Measurements from ENCODE around the gene TRAK1. TPM values are rescaled to one million over a fixed set of nuclear protein-coding genes. Genes with fewer than 3 reads are reported as not detected.

TRAK1 gene
- total RNA-seq, 1 donor from 2014 or later: 50.2 TPM

- intact Hi-C loops (cut with DNase I): no loop called here
- no peak for DNase-seq (ENCODE audit: low spot score)
- ATAC-seq: no peak
Observed at GRCh38 chr3:42134867-42135464, 43.8 kb downstream of the TRAK1 start.

- intact Hi-C loops (cut with DNase I): no loop called here
- ATAC-seq (peak; percentile 17), DNase-seq (ENCODE audit: low spot score) (no peak)
Observed at GRCh38 chr3:42139621-42140453, 48.7 kb downstream of the TRAK1 start.

- ATAC-seq (no peak), DNase-seq (ENCODE audit: low spot score) (no peak)
- intact Hi-C loops (cut with DNase I): no loop called here
Observed at GRCh38 chr3:42140665-42141203, 49.6 kb downstream of the TRAK1 start.

- intact Hi-C loops (cut with DNase I): no loop called here
- no peak for DNase-seq (ENCODE audit: low spot score)
- no peak for ATAC-seq
Observed at GRCh38 chr3:42143440-42143839, 52.3 kb downstream of the TRAK1 start.

DNA sequence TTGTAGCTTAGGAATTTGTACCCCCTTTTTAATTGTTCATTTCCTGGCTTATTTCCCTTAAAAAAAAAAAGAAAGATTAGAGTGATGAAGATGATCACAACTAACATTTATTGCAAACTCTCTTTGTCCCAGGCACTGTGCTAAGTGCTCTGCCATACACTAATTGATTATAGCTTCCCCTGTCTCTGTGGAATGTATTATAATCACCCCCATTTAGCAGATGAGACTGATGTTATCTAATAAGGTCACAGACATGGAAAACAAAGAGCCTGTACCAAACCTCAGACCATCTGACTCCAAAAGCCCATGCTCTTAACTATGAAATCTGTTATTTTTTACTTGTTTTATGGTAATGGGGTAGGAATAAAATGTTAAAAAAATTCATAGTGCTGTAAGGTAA lies 53.1 kb downstream of the TRAK1 start:
- intact Hi-C loops (cut with DNase I): no loop called here
- ATAC-seq (no peak), DNase-seq (ENCODE audit: low spot score) (no peak)

DNA sequence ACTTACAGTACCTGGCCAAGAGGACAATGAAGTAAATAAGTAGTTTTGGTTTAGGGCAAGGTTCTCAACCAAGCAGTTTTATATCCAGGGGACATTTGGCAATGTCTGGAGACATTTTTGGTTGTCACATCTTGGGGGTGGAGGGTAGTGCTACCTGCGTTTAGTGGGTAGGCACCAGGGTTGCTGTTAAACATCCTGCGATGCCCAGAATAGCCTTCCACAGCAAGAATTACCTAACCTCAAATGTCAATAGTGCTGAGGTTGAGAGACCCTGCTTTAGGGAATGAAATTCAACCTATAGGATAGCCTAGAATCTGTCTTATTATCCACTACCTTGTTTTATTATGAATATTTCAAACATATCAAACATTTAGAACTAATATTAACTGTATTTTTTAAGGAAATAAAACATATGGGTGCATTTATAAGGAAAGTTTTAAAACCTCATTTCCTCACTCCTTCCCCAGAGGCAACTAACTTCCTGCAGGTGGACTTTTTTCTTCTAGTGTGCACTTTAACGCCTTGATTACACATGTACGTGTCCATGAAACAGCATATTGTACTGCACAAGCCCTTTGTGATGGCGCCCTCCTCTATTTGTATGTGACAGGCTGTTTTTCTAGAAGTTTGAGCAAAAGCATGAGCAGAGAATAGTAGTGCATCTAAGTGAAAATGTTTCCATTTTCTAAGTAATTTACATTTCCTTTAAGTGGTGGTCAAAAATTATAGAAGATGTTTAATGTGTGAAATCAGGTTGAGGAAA lies 57.1 kb downstream of the TRAK1 start:
- no peak for DNase-seq (ENCODE audit: low spot score)
- ATAC-seq: no peak
- intact Hi-C loops (cut with DNase I): no loop called here

GRCh38 chr3:42148982-42149432 lies 57.9 kb downstream of the TRAK1 start:
- ATAC-seq (peak; percentile 98), DNase-seq (ENCODE audit: low spot score) (peak; percentile 75)
- intact Hi-C loops (cut with DNase I): no loop called here

DNA sequence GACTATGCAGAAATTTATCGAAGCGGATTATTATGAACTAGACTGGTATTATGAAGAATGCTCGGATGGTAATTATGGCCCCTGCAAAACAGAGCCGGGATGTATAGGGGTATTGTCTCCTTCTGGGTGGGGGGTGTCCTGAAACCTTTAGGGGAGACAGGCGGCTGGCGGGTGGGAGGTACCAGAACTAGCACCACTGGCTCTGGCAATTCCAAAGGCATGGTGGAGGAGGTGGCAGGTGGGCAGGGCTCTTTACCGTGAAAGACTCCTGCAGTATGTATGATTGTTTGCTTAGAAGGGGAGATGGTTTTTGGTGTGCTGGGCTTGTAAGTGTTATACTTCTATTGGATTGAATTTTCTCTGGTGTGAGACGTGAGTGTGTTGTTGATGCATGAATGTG lies 58.4 kb downstream of the TRAK1 start:
- no peak for DNase-seq (ENCODE audit: low spot score)
- intact Hi-C loops (cut with DNase I): no loop called here
- ATAC-seq: no peak

DNA sequence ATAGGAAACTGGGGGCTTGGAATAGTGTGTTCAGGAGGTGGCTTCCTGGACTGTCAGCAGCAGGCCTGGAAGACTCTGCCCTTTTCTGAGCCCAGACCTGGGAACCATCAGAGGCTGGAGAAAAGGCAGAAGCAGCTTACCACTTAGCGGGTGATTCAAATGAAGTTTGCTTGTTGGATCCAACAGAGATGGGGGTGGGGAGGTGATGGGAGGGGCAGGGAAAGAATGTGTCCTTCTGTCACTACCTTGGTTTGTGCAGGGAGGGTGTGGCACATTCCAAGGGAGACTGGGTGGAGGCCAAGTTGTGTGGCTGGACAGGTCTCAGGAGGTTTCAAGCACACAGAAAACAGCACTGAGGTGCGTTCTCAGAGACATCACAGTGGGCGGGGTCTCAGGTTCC lies 58.8 kb downstream of the TRAK1 start:
- ATAC-seq (no peak), DNase-seq (ENCODE audit: low spot score) (no peak)
- intact Hi-C loops (cut with DNase I): no loop called here

DNA sequence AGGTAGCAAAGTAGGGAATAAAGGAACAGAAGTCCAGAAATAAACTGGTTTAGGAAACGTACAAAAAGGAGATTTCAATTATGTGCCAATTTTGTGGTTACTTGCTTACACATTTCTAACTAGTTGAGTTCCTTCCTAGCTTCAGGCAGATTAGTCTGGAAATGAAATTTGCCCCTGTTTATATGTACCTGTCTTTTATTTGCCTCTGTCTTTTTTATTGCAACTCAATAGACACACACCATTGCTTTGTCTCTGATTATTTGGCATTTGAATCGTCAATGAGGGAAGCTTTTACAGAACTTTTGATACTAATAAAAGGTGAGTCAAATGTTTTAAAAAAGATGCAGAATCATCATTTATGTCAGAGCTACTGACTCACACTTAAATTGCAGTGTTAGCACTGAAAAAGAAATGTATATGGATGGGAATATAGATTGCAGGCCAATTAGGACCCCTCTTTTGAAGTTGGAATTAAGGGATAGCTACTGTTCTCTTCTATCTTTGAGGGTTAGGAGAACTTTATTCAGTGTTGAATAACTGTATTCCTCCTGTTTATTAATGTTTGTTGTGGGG lies 60.5 kb downstream of the TRAK1 start:
- no peak for ATAC-seq
- DNase-seq (ENCODE audit: low spot score): no peak
- intact Hi-C loops (cut with DNase I): no loop called here

GRCh38 chr3:42152193-42152592 lies 61.0 kb downstream of the TRAK1 start:
- intact Hi-C loops (cut with DNase I): no loop called here
- DNase-seq (ENCODE audit: low spot score) (no peak), ATAC-seq (no peak)

- intact Hi-C loops (cut with DNase I): no loop called here
- DNase-seq (ENCODE audit: low spot score): no peak
- ATAC-seq: no peak
Observed at GRCh38 chr3:42153039-42153438, 61.9 kb downstream of the TRAK1 start.

GRCh38 chr3:42157540-42158538 lies 66.7 kb downstream of the TRAK1 start:
- intact Hi-C loops (cut with DNase I): no loop called here
- ATAC-seq (peak; percentile 72), DNase-seq (ENCODE audit: low spot score) (no peak)

DNA sequence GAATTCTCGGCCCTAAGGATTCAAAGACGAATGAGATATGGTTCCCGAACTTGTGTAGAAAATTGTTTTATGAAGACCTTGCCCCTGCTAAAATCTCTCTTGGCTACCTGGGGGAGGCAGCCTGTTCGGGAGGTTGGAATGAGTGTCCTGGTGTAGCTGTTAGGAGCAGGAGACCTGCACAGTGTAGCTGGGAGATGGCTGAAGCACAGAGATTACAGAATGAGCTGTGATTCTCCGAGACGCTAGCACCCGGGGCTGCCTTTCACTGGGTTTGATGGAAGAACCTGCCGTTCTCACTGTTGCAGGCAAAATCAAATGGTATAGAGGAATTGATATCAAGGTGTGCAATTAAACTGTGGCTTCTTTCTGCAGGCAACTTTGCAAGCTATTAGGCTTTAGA lies 68.0 kb downstream of the TRAK1 start:
- ATAC-seq (no peak), DNase-seq (ENCODE audit: low spot score) (no peak)
- intact Hi-C loops (cut with DNase I): no loop called here

- peak; percentile 78 for ATAC-seq
- no peak for DNase-seq (ENCODE audit: low spot score)
- intact Hi-C loops (cut with DNase I): no loop called here
Observed at GRCh38 chr3:42159706-42160472, 68.7 kb downstream of the TRAK1 start.

- ATAC-seq (no peak), DNase-seq (ENCODE audit: low spot score) (no peak)
- intact Hi-C loops (cut with DNase I): no loop called here
Observed at GRCh38 chr3:42161050-42161935, 70.1 kb downstream of the TRAK1 start.

GRCh38 chr3:42162462-42162861 lies 71.3 kb downstream of the TRAK1 start:
- DNase-seq (ENCODE audit: low spot score) (no peak), ATAC-seq (no peak)
- intact Hi-C loops (cut with DNase I): no loop called here

Data from sciatic nerve (tissue), 2 donors.